ENCODE data around the gene LZTS3.
"Not testable (repeated sequence)": the region's sequence is repeated elsewhere in the genome, so short reads cannot be mapped to it uniquely, and the experiment has no call there.

The LZTS3 gene

GRCh38 chr20:3141757-3142156 is 31.6 kb downstream of the LZTS3 start:
- in situ Hi-C loops (cut with MboI; ENCODE audit: low sequenced_read_pairs): no loop called here

DNA sequence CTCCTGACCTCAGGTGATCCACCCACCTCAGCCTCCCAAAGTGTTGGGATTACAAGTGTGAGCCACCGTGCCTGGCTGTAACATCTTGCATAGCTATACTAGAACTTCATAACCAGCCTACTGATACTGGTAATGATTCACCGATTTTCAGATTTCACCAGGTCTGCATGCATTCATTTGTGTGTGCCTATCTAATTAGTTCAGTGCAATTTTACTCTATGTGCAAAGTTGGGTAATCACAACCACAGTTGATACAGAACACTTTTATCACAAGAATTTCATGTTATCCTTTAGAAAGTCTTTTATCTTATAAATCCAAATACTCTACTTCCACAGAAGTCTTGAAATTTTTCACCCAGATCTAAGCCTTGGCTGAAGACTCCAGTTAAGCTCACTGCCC is 35.9 kb downstream of the LZTS3 start:
- in situ Hi-C loops (cut with MboI; ENCODE audit: low sequenced_read_pairs): no loop called here

DNA sequence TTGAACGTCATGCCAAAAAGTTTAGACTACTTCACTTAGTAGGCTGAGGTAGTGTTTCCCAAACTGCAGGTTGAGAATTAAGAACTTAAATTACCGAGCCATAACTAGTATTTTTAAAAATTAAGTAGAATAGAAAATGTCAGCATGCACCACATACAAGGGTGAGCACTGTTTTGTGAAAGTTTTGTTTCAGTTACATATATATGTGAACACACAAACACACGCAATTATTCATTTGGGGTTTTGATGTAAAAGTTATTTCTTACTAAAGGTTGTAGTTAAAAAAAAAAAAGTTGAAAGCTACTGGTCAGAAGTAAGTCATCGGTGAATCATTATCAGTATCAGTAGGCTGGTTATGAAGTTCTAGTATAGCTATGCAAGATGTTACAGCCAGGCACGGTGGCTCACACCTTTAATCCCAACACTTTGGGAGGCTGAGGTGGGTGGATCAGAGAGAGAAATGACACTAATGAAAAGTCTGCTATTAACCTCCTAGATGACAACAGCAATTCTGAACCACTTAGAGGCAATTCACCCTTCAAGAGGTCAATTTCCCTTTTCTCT is 37.8 kb downstream of the LZTS3 start:
- in situ Hi-C loops (cut with MboI; ENCODE audit: low sequenced_read_pairs): no loop called here

DNA sequence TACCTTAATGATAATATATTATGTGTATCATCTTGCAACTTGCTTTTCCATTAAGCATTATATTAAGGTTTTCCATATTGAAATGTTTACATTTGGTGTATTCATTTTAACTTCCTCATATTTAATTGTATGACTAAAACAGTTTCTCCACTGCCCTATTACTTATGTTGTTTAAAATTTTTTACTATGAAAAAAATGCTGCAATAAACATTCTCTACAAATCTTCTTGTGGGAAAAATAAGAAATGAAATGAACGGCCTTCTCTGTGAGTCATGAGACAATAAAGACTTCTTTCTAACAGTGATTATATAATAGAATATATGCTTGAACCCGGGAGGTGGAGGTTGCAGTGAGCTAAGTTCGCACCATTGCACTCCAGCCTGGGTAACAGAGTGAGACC is 39.2 kb downstream of the LZTS3 start:
- in situ Hi-C loops (cut with MboI; ENCODE audit: low sequenced_read_pairs): no loop called here

GRCh38 chr20:3133155-3133554 is 40.2 kb downstream of the LZTS3 start:
- in situ Hi-C loops (cut with MboI; ENCODE audit: low sequenced_read_pairs): no loop called here

DNA sequence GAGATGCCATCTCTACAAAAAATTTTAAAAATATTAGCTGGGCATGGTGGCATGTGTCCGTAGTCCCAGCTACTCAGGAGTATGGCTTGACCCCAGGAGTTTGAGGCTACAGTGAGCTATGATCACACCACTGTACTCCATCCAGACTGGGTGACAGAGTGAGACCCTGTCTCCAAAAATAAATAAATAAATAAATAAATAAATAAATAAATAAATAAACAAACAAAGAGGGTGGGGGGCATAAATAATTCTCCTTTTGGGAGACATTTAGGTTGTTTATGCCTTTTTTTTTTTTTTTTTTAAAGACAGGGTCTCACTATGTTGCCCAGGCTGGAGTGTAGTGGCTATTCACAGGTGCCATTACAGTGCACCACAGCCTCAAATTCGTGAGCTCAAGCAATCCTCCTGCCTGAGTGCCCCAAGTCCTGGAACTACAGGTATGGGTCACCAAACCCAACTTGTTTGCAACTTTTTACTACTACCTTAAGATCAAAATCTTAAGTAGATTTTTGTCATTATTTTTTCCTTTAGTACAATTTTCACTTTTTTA is 43.2 kb downstream of the LZTS3 start:
- in situ Hi-C loops (cut with MboI; ENCODE audit: low sequenced_read_pairs): no loop called here

DNA sequence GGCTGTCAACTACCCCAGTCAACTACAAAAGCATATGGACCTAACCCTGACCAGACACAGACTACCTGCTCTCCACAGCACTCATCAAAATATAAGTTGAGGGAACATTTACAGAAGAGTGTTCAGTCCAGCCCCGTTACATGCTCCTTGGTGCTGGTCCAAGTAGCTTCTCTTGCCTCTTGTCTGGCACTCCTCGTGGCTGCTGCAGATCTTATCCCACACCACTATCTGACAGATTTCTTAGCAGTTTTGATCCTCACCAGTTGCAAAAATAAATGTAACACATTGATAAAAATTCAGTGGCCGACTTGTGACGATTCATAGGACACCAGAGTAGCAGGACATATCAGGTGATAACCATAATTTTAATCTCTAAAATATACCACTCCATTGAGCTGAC is 44.3 kb downstream of the LZTS3 start:
- in situ Hi-C loops (cut with MboI; ENCODE audit: low sequenced_read_pairs): no loop called here

DNA sequence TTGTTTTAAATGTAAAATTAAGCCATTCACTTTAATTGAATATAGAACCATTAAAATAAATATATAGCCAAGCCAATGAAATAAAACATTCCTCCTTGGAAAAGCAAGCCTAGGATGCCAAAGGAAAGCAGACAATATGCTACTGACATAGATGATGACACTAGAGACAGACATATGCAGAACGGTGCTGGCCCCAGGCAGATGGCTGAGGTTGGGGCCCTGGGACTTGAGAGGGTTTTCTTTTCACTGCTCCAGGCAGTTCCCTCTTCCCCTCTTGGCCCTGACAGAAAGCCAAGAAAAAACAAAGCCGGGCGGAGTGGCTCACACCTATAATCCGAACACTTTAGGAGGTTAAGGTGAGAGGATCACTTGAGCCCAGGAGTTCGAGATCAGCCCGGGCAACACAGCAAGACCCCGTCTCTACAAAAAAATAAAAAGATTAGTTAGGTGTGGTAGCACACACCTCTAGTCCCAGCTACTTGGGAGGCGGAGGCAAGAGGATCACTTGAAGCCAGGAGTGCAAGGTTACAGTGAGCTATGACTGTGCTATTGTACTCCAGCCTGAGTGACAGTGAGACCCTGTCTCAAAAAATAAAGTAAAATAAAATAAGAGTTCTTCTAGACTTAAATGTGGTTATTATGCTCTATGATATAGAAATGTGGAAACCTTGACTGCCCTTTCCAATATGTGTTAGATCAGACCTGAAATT is 44.9 kb downstream of the LZTS3 start:
- in situ Hi-C loops (cut with MboI; ENCODE audit: low sequenced_read_pairs): no loop called here

GRCh38 chr20:3126527-3126859 is 46.9 kb downstream of the LZTS3 start:
- in situ Hi-C loops (cut with MboI; ENCODE audit: low sequenced_read_pairs): no loop called here

GRCh38 chr20:3125776-3126526 is 47.4 kb downstream of the LZTS3 start:
- in situ Hi-C loops (cut with MboI; ENCODE audit: low sequenced_read_pairs): not testable (repeated sequence)

GRCh38 chr20:3124773-3125560 is 48.4 kb downstream of the LZTS3 start:
- in situ Hi-C loops (cut with MboI; ENCODE audit: low sequenced_read_pairs): not testable (repeated sequence)

DNA sequence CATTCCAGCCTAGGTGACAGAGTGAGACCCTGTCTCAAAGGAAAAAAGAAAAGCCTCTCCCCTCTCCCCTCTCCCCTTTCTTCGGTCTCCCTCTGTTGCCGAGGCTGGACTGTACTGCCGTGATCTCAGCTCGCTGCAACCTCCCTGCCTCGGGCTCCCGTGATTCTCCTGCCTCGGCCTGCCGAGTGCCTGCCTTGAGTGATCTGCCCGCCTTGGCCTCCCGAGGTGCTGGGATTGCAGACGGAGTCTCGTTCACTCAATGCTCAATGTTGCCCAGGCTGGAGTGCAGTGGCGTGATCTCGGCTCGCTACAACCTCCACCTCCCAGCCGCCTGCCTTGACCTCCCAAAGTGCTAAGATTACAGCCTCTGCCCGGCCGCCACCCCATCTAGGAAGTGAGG is 49.2 kb downstream of the LZTS3 start:
- in situ Hi-C loops (cut with MboI; ENCODE audit: low sequenced_read_pairs): not testable (repeated sequence)

DNA sequence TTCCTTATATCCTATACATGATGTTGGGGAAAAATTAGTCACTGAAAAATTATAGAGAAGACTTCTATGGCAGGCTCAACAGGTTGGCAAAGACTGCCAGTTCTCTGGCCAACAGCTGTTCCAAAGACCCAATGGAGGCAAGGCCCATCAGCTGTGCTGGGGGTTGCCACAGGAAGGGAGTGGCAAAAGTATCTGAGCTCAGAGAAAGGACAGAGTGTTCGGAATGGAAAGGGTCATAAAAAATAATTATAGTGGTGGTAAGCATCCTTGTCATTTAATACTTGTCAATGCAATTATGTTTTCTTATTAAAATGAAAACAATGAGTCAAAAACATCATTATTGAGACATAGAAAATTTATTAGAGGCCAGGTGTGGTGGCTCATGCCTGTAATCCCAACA is 49.8 kb downstream of the LZTS3 start:
- in situ Hi-C loops (cut with MboI; ENCODE audit: low sequenced_read_pairs): no loop called here

DNA sequence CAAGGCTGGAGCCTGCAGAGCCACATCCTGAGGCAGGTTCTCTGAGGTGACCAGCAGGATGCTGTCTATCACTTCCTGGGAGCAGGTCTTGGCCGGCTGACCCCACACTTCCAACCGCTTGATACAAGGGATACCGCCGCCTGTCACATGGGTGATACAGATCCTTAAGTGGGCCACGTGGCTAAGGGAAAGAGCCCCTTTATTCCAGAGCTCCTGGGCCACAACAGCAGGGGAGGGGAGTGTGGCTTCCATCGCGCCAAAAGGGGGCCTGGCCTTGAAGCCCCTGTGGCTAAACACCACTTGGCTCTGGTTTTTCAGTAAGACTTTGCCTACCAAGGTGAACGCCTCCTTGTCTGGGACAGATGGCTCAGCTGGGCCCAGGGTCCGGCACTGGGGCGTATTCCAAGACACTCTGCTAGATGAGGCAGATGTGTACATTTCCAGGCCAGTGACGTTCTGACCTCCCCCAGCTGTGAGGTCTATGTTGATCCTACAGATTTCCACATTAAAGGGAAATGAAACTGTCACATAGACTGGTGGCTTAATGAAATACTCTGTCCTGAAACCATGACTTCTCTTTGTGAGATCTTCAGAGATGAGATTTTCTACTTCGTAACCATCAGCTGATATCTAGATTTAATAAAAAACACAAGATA is 51.3 kb downstream of the LZTS3 start:
- in situ Hi-C loops (cut with MboI; ENCODE audit: low sequenced_read_pairs): no loop called here

- in situ Hi-C loops (cut with MboI; ENCODE audit: low sequenced_read_pairs): no loop called here
Observed at GRCh38 chr20:3121271-3121911, 52.0 kb downstream of the LZTS3 start.

- in situ Hi-C loops (cut with MboI; ENCODE audit: low sequenced_read_pairs): no loop called here
Observed at GRCh38 chr20:3119044-3119443, 54.3 kb downstream of the LZTS3 start.

- in situ Hi-C loops (cut with MboI; ENCODE audit: low sequenced_read_pairs): not testable (repeated sequence)
Observed at GRCh38 chr20:3117839-3118379, 55.4 kb downstream of the LZTS3 start.

GRCh38 chr20:3116341-3116740 is 57.0 kb downstream of the LZTS3 start:
- in situ Hi-C loops (cut with MboI; ENCODE audit: low sequenced_read_pairs): no loop called here

GRCh38 chr20:3115190-3116107 is 57.9 kb downstream of the LZTS3 start:
- in situ Hi-C loops (cut with MboI; ENCODE audit: low sequenced_read_pairs): no loop called here

All from HL-60/S4 treated with phorbol 12-myristate 13-acetate at 8.2 ng/mL for 4 days and 3 days (cell line).